Kidney (tissue), 14 donors: Measurements from ENCODE around the gene ZNF792. TPM values are rescaled to one million over a fixed set of nuclear protein-coding genes. Genes with fewer than 3 reads are reported as not detected.
"Not testable (repeated sequence)": the region's sequence is repeated elsewhere in the genome, so short reads cannot be mapped to it uniquely, and the experiment has no call there.

Experiments
- DNase-seq, 5 donors: peaks; one replicate each; pipeline ENCODE4 v3.0.0-alpha.2; 2013 to 2020
- FAIRE-seq: peaks from 2 replicates; lab custom pipeline; 2012; peaks lifted over from hg19 to GRCh38; lab: Jason Lieb, UNC
- H3K27ac ChIP-seq, 2 donors: one replicate each; pipeline ENCODE4 v1.7.0; 2013; ENCODE audit warnings: low read depth in 2 of 2, low read length in 2 of 2, inconsistent platforms in 1 of 2
- H3K27me3 ChIP-seq: one replicate; pipeline ENCODE4 v1.7.1; 2013; ENCODE audit warnings: low read length, inconsistent platforms; ENCODE audit not compliant: control insufficient read depth, insufficient read depth
- H3K36me3 ChIP-seq, 3 donors: one replicate each; pipeline versions ENCODE4 v1.7.0 to v1.7.1; 2013; ENCODE audit warnings: low read length in 3 of 3, control low read depth in 1 of 3, inconsistent platforms in 1 of 3; ENCODE audit not compliant: insufficient read depth in 3 of 3, control insufficient read depth in 2 of 3
- H3K4me1 ChIP-seq, 3 donors: one replicate each; pipeline versions ENCODE4 v1.7.0 to v1.7.1; 2013; ENCODE audit warnings: low read length in 3 of 3, inconsistent platforms in 1 of 3, low read depth in 1 of 3; ENCODE audit not compliant: control insufficient read depth in 2 of 3, insufficient read depth in 2 of 3
- H3K4me3 ChIP-seq, 3 donors: one replicate each; pipeline versions ENCODE4 v1.7.0 to v1.8.1; 2013; ENCODE audit warnings: low read length in 3 of 3, control low read depth in 1 of 3, inconsistent platforms in 1 of 3
- H3K9ac ChIP-seq, 3 donors: one replicate each; pipeline versions ENCODE4 v1.7.0 to v1.7.1; 2013; ENCODE audit warnings: low read length in 3 of 3, control low read depth in 1 of 3, inconsistent platforms in 1 of 3
- H3K9me3 ChIP-seq, 3 donors: one replicate each; pipeline versions ENCODE4 v1.7.0 to v1.7.1; 2013; ENCODE audit warnings: low read length in 3 of 3, control low read depth in 1 of 3, inconsistent platforms in 1 of 3; ENCODE audit not compliant: control insufficient read depth in 2 of 3, insufficient read depth in 1 of 3
- intact Hi-C: fragments of 100-400 bp; cut with DNase I; formaldehyde crosslinking; loops from one replicate; pipeline ENCODE4 v1.11.1; 2022
- polyA plus RNA-seq: library from polyadenylated mRNA; stranded (reverse); fragments of 350-450 nt; fragmentation: Illumina TruSeq; extraction: RNeasy Lipid Tissue Mini Kit (QIAGEN cat#74804); gene quantifications from one replicate; pipeline ENCODE4 v1.2.3, GENCODE V29; 2014; ENCODE audit warnings: low read depth, low replicate concordance; ENCODE audit not compliant: insufficient read depth
- total RNA-seq: library from RNA; stranded (reverse); fragmentation: NEBNext Ultra II Directional; extraction: Animal tissue kit (Norgen Biotek cat#: 25700); gene quantifications from one replicate; pipeline ENCODE4 v1.2.1, GENCODE V29; 2021
- TF ChIP-seq, protein P1 (sequence below): IDR thresholded peaks from 3 replicates; pipeline ENCODE4 v1.5.1; 2012; ENCODE audit warnings: mild to moderate bottlenecking, moderate library complexity, borderline replicate concordance; ENCODE audit not compliant: insufficient read depth; ENCODE audit errors: extremely low read depth
- donor health status: control.
- donor health status: control.
- donor health status: control.
- donor health status: control.
- donor health status: control.
- donor health status: DM: yes; HTN: yes; CAD: no.
- donor health status: Normal renal cell carcinoma (clear cell type).

The ZNF792 gene
- total and polyA plus RNA-seq, 2 donors from 2014 or later, result 2.0 to 9.1 TPM

DNA sequence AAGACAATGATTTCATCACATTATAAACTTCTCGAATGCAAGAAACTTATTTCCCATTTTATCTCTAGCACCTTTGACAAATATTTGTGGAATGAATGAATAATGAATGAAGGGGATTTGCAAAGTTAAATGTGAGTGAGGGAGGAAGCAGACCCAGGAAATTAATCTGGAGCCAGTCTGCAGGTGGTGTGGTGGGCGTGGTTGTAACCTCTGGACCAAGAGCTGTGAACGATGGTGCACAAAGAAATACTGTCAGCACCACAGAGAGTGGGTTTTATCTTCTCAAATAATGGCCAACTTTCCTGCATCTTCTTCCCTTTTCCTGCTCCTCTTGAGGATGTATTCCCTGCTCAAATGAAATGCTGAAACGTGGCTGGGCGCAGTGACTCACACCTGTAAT, 11.0 kb upstream of the ZNF792 start:
- no peak overlapping the region for H3K27ac ChIP-seq

DNA sequence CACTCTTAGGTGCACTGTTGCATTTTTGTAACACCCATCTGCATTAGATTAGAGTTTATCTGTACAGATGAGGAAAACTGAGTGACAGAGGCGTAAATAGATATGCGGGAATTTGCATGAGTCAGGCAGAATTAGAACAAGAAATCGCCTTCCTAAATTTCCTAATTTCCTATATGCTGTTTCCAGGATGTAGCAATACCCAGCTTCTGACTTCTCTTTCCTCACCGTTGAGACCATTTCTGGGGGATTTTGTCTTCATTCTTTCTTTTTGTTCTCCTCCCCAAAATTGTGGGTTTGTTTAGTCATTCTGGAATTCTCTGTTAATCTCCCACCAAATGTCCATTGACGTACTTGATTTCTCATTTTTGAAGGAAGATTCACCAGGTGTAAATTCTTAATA, 10.6 kb upstream of the ZNF792 start:
- TF ChIP-seq, protein P1, sequence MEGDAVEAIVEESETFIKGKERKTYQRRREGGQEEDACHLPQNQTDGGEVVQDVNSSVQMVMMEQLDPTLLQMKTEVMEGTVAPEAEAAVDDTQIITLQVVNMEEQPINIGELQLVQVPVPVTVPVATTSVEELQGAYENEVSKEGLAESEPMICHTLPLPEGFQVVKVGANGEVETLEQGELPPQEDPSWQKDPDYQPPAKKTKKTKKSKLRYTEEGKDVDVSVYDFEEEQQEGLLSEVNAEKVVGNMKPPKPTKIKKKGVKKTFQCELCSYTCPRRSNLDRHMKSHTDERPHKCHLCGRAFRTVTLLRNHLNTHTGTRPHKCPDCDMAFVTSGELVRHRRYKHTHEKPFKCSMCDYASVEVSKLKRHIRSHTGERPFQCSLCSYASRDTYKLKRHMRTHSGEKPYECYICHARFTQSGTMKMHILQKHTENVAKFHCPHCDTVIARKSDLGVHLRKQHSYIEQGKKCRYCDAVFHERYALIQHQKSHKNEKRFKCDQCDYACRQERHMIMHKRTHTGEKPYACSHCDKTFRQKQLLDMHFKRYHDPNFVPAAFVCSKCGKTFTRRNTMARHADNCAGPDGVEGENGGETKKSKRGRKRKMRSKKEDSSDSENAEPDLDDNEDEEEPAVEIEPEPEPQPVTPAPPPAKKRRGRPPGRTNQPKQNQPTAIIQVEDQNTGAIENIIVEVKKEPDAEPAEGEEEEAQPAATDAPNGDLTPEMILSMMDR, result no peak
- Histone ChIP-seq H3K4me1 (peaks cover 0 to 2% (median 0%) of the 10 kb centered on the region in 3 donors), H3K27me3 (no peaks in the 10 kb centered on the region), H3K27ac (no peak overlapping the region), H3K9ac (no peak overlapping the region), H3K9me3 (no peaks in the 10 kb centered on the region), H3K4me3 (no peak overlapping the region), H3K36me3 (no peaks in the 10 kb centered on the region)
- intact Hi-C loops, result loop anchor here (5.0 kb wide), 1 partner anchor 38 kb away; no protein-coding TSS in a partner anchor
- FAIRE-seq (no peak), DNase-seq (no peak)

More for the DNA sequence above, 11.0 kb upstream of the ZNF792 start:
- H3K36me3 ChIP-seq, result no peaks in the 10 kb centered on the region
- TF ChIP-seq, protein P1, result no peak
- no peaks in the 10 kb centered on the region for H3K27me3 ChIP-seq
- intact Hi-C loops, result no loop called here
- no peak overlapping the region for H3K4me3 ChIP-seq
- H3K9me3 ChIP-seq, result no peaks in the 10 kb centered on the region
- H3K4me1 ChIP-seq, result peaks cover 0 to 2% (median 0%) of the 10 kb centered on the region in 3 donors
- H3K9ac ChIP-seq, result no peak overlapping the region
- FAIRE-seq (no peak), DNase-seq (peak in 1 of 5 donors; percentile 31)

DNA sequence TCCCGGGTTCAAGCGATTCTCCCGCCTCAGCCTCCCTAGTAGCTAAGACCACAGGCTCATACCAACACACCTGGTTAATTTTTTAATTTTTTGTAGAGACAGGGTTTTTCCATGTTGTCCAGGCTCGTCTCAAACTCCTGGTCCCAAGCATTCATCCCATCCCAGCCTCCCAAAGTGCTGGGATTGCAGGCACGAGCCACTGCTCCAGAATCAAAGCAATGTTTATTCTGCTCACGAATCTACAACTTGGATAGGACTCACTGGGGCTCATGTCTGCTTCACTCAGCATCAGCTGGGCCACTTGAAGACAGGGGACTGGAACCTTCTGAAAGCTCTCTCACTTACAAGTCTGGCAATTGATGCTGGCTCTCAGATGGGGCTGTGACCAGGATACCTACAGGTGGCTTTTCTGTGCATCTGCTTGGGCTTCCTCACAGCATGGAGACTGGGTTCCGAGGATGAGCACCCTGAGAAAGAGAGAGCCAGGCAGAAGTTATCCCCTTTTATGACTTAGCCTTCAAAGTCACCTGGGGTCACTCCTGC, 8.2 kb upstream of the ZNF792 start:
- intact Hi-C loops, result loop anchor here (5.0 kb wide), 1 partner anchor 40 kb away; no protein-coding TSS in a partner anchor
- Histone ChIP-seq H3K36me3 (no peaks in the 10 kb centered on the region), H3K4me3 (no peak overlapping the region), H3K9ac (no peak overlapping the region), H3K27me3 (no peaks in the 10 kb centered on the region), H3K4me1 (peaks cover 0 to 2% (median 0%) of the 10 kb centered on the region in 3 donors), H3K27ac (no peak overlapping the region), H3K9me3 (no peaks in the 10 kb centered on the region)
- TF ChIP-seq, protein P1, result no peak
- no peak for FAIRE-seq
- DNase-seq, result no peak

DNA sequence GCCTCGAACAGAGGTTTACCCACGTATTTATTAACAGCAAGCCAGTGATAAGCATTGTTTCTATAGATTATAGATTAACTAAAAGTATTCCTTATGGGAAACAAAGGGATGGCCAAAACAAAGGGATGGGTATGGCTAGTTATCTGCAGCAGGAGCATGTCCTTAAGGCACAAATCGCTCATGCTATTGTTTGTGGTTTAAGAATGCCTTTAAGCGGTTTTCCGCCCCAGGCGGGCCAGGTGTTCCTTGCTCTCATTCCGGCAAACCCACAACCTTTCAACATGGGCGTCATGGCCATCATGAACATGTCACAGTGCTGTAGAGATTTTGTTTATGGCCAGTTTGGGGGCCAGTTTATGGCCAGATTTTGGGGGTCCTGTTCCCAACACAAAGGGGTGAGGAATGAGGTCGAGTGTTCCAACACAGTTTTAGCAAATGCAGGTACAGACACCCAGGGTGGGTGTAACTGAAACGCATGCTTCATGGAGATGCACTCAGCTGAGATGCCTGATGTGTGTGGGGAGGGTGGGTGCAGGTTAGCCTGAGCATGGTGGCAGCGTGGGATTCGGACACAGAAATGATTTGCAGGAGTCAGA, 6.3 kb upstream of the ZNF792 start:
- not testable (repeated sequence) for H3K27ac ChIP-seq, H3K36me3 ChIP-seq, H3K4me1 ChIP-seq, FAIRE-seq, H3K9ac ChIP-seq, DNase-seq, H3K9me3 ChIP-seq, H3K4me3 ChIP-seq, H3K27me3 ChIP-seq
- intact Hi-C loops, result loop anchor here (5.0 kb wide), 1 partner anchor 42 kb away; no protein-coding TSS in a partner anchor
